GM21390 (cell line): ENCODE data around the gene MOGAT1.
"Not testable (repeated sequence)": the region's sequence is repeated elsewhere in the genome, so short reads cannot be mapped to it uniquely, and the experiment has no call there.

Experiments used
- ATAC-seq: cut with Tn5 transposase; IDR thresholded peaks from one replicate; pipeline ENCODE4 v1.9.1; 2021; ENCODE audit not compliant: unreplicated experiment

The MOGAT1 gene

GRCh38 chr2:222669353-222669752 lies 2.1 kb upstream of the MOGAT1 start:
- ATAC-seq, result no peak

- ATAC-seq, result no peak
These were observed 1.0 kb upstream of the MOGAT1 start for GRCh38 chr2:222670191-222671038.

GRCh38 chr2:222672068-222672401 lies 577 bp downstream of the MOGAT1 start:
- no peak for ATAC-seq

DNA sequence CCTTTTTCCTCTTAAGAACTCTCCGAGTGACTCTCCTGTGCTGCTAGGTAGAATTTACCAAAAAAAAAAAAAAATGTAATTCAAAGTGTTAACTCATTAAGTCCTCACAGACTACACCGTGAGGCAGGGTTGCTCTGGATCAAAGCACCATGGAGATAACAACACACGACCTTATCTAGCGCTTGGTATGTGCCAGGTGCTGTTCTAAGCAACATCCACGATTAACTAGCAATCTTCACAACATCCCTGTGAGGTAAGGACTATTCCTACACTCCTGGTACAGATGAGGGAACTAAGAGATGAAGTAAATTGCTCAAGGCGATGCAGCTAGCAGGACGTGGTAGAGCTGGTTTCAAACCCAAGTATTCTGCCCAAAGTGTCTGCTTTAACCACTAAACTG lies 1.8 kb downstream of the MOGAT1 start:
- ATAC-seq, result no peak

DNA sequence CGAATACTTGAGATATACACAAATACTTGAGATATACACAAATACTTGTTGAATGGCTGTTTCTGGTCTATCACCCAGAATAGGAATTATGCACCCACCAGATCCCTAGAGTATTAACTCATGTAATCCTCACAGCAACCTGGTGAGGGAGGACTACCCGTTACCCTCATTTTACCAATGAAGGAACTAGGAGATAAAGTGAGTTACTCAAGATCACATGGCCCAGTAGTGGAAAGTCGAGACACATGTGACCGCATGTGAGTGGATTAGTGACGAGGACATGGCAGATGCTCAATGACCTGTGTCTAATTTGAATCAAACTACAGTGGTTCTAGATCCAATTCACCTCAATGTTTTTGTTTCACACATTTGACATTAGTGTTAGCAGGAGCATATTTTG lies 2.4 kb downstream of the MOGAT1 start:
- no peak for ATAC-seq

DNA sequence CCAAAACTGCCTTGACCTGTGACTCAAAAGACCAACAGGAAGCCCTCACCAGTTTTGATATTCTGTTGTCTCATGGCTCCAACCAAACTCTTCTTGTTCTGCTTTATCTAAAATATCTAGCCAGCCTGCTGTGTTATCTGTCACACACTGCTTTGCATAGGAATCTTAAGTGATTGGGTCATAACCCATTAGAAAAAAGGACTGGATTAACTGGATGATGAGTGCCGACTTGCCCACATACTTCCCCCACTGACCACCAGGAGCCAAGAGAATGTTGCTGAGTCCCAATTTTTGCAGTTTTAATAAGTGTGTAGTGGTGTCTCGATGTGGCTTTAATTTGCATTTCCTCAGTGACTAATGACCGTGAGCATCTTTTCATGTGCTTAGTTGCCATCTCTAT lies 6.5 kb downstream of the MOGAT1 start:
- ATAC-seq, result no peak

DNA sequence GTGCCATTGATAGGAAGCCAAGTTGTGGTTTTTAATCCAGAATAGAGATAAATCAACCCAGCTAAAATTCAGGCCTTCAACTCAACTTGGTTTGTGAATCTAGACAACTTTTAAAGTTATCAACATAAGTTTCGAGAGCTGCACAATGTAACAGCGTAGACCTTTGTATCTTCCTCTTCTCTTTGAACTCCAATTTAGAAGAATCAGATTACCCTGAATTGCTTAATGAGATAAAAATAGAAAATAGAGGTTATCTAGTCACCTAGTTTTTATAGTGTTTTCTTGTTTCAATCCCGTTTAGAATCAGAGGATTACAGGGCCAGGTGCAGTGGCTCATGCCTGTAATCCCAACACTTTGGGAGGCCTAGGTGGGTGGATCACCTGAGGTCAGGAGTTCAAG lies 12.3 kb downstream of the MOGAT1 start:
- ATAC-seq, result no peak

GRCh38 chr2:222686086-222686750 lies 14.8 kb downstream of the MOGAT1 start:
- no peak for ATAC-seq

DNA sequence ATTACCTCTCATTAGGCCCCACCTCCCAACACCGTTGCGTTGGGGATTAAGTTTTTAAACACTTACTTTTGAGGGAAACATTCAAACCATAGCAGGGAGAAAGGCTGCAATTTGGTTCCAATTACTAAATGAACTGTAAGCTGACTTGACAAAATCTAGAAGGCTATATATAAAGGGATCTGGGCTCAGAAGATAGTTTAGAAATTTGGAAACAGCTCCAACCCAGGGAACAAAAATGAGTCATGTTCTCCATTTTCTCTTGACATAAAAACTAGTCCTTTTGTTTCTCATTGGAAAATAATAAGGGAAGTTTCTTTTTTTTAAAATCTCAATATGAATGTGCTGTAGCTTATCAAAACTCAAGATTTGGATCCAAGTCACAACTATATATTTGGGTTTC lies 17.5 kb downstream of the MOGAT1 start:
- ATAC-seq, result no peak

DNA sequence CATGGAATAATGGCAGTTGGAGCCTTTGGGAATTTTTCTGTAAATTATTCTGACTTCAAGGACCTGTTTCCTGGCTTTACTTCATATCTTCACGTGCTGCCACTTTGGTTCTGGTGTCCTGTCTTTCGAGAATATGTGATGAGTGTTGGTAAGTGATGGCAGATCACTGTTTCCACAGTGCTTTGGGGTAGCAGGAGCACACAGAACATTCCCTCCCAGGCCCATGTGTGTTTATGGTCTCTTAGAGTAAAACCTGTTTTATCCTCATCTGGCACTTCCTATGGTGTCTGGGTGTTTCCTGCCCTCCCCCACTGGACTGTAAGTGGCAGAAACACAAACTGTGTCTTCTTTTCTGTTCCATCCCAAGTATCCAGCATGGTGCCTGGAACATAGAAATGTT lies 17.9 kb downstream of the MOGAT1 start:
- ATAC-seq, result no peak

- peak; percentile 93 for ATAC-seq
These were observed 19.2 kb downstream of the MOGAT1 start for GRCh38 chr2:222690564-222691200.

- not testable (repeated sequence) for ATAC-seq
These were observed 22.0 kb downstream of the MOGAT1 start for GRCh38 chr2:222693413-222693812.

DNA sequence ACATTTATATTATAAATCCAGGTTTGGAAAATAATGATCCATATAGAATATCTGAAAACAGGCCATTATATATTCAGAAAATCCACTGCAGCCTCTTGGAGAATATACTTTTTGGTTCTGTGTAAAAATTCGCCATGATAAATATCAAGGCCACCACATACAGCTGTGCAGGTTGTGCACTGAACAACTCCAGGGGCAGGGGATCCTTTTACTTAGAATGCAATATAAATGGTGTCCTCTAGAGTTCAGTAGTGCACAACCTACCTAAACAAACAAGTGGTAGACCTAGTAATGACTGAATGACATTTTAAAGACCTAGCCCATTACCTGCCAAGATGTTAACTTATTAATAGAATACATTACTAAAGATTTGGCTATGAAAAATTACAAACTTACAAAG lies 22.4 kb downstream of the MOGAT1 start:
- ATAC-seq, result peak; percentile 57

- no peak for ATAC-seq
These were observed 26.8 kb downstream of the MOGAT1 start for GRCh38 chr2:222698276-222698675.

- no peak for ATAC-seq
These were observed 29.8 kb downstream of the MOGAT1 start for GRCh38 chr2:222701233-222701632.

DNA sequence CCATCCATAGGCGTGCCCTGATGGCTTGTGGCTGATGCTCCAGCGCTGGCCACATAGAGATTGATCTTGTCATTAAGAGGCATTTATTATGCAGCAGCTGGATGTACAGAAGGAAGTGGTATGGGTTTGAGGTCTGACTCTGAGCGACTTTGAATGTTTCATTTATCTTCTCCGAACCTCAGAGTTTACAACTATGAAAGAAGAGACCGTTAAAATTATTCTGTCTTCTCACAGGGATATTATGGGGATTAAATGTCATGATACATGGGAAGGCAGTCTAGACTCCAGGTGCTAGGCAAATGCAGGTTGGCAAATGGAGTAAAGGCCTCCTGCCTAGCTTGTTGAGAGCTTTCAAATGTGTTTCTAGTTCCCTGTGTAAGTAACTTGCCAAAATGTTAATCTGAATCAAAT lies 30.3 kb downstream of the MOGAT1 start:
- peak; percentile 73 for ATAC-seq

- no peak for ATAC-seq
These were observed 31.6 kb downstream of the MOGAT1 start for GRCh38 chr2:222703091-222703490.

DNA sequence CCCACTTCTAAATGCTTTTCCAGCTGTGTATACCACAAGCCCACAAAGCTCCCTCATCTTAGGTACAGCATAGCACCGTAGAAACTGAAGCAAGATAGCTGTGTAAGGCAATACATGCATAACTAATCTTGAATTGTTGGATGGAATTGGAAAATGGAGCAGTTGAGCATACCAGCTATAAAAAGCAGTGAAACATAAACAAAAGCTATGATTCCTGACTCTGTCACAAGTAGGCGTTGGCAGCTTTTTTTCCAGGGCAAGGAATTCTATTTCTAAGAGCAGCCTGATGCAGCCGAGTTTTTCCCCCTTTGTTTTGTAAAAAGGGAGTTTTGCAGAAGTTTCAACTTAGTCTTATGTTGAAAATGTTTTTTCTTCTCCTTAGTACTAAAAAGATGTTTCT lies 32.4 kb downstream of the MOGAT1 start:
- ATAC-seq, result no peak

DNA sequence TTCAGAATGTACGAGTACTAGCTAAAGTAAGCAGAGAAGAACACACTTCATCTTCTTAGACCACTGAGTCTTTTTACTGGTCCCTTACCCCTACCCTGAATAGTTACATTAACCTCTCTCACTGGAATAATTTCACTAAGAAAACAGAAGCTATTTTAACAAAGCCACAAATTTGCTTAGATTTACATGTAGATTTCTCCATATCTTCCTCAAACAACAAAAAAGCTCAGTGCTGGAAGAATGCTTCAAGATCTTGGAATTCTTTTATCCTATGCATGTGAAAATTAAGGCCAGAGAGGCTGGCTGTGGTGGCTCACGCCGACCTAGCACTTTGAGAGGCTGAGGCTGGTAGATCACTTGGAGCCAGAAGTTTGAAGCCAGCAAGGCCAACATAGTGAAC lies 35.2 kb downstream of the MOGAT1 start:
- no peak for ATAC-seq

- ATAC-seq, result peak; percentile 6
These were observed 35.7 kb downstream of the MOGAT1 start for GRCh38 chr2:222707102-222707688.

- ATAC-seq, result peak; percentile 34
These were observed 36.3 kb downstream of the MOGAT1 start for GRCh38 chr2:222707689-222708273.
